ENCODE measurements around the gene SYS1.

- no peak for TF ChIP-seq CTCF (conservative IDR thresholded peaks at IDR 0.05 in 1 of 2, IDR thresholded peaks at IDR 0.05 in 1 of 2; ENCODE audit: extremely low read depth in 1 of 2, insufficient read depth in 1 of 2, low read depth in 1 of 2, low read length in 2 of 2)
- TF ChIP-seq EZH2 (IDR thresholded peaks at IDR 0.05; ENCODE audit: borderline replicate concordance, low read length) = no peak
Measured at GRCh38 chr20:45391559-45391958, 28.6 kb downstream of the SYS1 start.

All from mammary epithelial cell (primary cell).